ENCODE data around the gene CAPN14. TPM values are rescaled to one million over a fixed set of nuclear protein-coding genes. Genes with fewer than 3 reads are reported as not detected.

CAPN14 gene
- total RNA-seq, 2 donors from 2014 or later, result 0.16 to 0.22 TPM

DNA sequence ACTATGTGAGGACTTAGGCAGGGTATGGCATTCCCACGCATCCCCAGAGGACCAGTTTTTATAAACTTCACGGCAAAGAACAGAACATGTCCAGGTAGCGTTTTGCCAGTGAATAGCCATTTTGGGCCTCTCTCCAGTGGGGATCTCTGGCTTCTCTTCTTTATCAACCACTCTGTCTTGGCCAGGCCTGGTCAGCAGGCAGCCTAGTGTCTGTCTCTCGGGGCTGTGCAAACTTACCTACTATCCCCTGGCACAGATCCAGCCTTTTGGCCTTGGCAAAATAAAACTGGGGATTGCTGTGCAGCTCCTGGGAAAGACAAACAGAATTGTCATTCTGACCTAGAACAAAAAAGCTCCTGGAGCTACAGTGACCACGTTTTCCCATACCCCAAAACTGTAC lies 14.5 kb downstream of the CAPN14 start:
- no peak for TF ChIP-seq CTCF (IDR thresholded peaks at IDR 0.05)
- Histone ChIP-seq H3K4me1 (no peaks in the 10 kb centered on the region), H3K9me3 (no peaks in the 10 kb centered on the region), H3K27ac (no peak overlapping the region), H3K36me3 (no peaks in the 10 kb centered on the region), H3K4me3 (no peak overlapping the region), H3K27me3 (no peaks in the 10 kb centered on the region)
- DNase-seq (ENCODE audit: low spot score), result no peak

GRCh38 chr2:31202041-31202440 lies 15.3 kb downstream of the CAPN14 start:
- Histone ChIP-seq H3K4me1 (no peaks in the 10 kb centered on the region), H3K27ac (no peak overlapping the region), H3K36me3 (no peaks in the 10 kb centered on the region), H3K27me3 (no peaks in the 10 kb centered on the region), H3K4me3 (no peak overlapping the region), H3K9me3 (no peaks in the 10 kb centered on the region)
- DNase-seq (ENCODE audit: low spot score), result no peak
- TF ChIP-seq CTCF (IDR thresholded peaks at IDR 0.05), result no peak

DNA sequence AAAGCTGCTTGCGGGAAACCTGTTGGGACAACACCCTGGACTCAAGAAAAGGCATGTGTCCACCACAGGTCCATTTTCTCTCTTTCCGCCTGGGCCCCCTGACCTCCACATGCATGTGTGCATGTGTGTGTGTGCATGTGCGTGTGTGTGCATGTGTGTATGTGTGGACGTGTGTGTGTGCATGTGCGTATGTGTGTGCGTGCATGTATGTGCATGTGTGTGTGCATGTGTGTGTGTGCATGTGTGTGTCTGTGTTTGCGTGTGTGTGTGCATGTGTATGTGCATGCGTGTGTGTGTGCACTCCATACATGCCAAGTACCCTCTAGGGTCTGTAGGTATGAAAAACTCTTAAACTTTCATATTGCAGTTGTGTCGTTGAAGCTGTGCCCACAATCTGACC lies 16.3 kb downstream of the CAPN14 start:
- DNase-seq (ENCODE audit: low spot score), result no peak
- H3K9me3 ChIP-seq, result no peaks in the 10 kb centered on the region
- H3K4me1 ChIP-seq, result no peaks in the 10 kb centered on the region
- H3K36me3 ChIP-seq, result no peaks in the 10 kb centered on the region
- no peak overlapping the region for H3K27ac ChIP-seq
- no peak overlapping the region for H3K4me3 ChIP-seq
- no peaks in the 10 kb centered on the region for H3K27me3 ChIP-seq
- TF ChIP-seq CTCF (IDR thresholded peaks at IDR 0.05), result no peak

DNA sequence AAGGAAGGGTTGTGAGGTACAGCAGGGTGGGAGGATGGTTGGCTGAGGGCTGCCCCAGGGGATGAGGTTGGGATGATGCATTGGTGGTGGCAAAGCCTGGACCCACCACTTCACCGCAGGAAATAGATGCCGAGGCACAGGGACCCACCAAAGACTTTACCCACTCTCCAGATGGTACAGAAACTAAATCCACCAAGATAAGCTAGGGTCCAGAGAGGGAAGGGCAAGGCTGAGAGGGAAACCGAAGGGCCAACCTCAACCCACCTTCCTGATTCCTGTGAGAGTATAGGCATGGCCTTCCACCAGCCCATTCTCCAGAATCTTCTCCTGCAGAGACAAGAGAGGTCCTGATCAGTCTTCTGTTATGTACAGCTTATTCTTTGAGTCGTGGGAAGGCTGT lies 18.1 kb downstream of the CAPN14 start:
- H3K27me3 ChIP-seq, result no peaks in the 10 kb centered on the region
- no peaks in the 10 kb centered on the region for H3K9me3 ChIP-seq
- no peaks in the 10 kb centered on the region for H3K4me1 ChIP-seq
- H3K36me3 ChIP-seq, result no peaks in the 10 kb centered on the region
- DNase-seq (ENCODE audit: low spot score), result peak; percentile 21
- TF ChIP-seq CTCF (IDR thresholded peaks at IDR 0.05), result no peak
- no peak overlapping the region for H3K4me3 ChIP-seq
- no peak overlapping the region for H3K27ac ChIP-seq

GRCh38 chr2:31197669-31198068 lies 19.6 kb downstream of the CAPN14 start:
- Histone ChIP-seq H3K9me3 (no peaks in the 10 kb centered on the region), H3K4me3 (no peak overlapping the region), H3K27me3 (no peaks in the 10 kb centered on the region), H3K4me1 (no peaks in the 10 kb centered on the region), H3K36me3 (no peaks in the 10 kb centered on the region), H3K27ac (no peak overlapping the region)
- no peak for DNase-seq (ENCODE audit: low spot score)
- TF ChIP-seq CTCF (IDR thresholded peaks at IDR 0.05), result no peak

GRCh38 chr2:31197166-31197565 lies 20.1 kb downstream of the CAPN14 start:
- no peaks in the 10 kb centered on the region for H3K27me3 ChIP-seq
- H3K27ac ChIP-seq, result no peak overlapping the region
- no peaks in the 10 kb centered on the region for H3K9me3 ChIP-seq
- no peak for DNase-seq (ENCODE audit: low spot score)
- no peaks in the 10 kb centered on the region for H3K4me1 ChIP-seq
- H3K36me3 ChIP-seq, result no peaks in the 10 kb centered on the region
- no peak for TF ChIP-seq CTCF (IDR thresholded peaks at IDR 0.05)
- no peak overlapping the region for H3K4me3 ChIP-seq
